ENCODE data around the gene DHRS4. TPM values are rescaled to one million over a fixed set of nuclear protein-coding genes. Genes with fewer than 3 reads are reported as not detected.
"Not testable (repeated sequence)": the region's sequence is repeated elsewhere in the genome, so short reads cannot be mapped to it uniquely, and the experiment has no call there.

The DHRS4 gene
- total and polyA plus RNA-seq, 2 of the 13 experiments (the other 11 are each of a cell fraction or from before 2014, with no cell fraction given): 23.9 to 45.1 TPM

DNA sequence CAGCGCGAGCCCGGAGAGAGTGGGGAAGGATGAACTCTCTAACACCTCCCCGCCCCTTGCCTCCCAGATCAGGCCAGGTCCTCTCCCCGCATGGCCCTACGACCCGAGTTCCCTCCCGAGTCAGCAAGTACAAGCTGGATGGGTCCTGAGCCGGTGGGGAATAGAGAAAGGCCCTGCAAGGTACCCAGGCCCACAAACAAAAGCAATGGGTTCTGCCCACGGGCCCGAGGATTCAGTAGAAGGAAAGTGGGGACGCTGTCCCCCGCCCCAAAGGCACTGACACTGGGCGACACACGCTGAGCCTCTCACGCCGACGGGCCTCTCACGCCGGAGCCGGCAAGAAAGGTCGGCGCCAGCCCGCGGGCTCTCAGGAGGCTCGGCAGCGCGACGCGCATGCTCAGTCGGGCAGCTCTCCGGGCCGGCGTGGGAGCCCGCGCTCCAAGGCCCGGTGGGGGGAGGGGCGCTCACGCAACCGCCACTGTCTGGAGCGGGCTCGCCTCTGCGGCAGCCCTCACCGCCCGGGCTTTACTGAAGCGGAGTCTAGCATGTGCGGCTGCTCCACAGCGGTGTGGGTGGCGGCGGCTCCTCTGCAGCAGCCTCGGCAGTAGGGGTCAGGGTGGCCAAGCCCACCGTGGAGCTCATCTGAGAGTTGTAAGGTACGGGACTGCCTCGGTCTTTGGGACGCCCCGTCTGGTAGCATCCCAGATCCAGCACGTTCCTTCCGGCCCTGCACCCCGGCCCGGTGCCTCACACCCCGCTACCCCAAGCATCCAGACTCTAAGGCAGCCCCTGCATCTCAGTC is 16.1 kb downstream of the DHRS4 start (continued):
- TF ChIP-seq, protein P1, sequence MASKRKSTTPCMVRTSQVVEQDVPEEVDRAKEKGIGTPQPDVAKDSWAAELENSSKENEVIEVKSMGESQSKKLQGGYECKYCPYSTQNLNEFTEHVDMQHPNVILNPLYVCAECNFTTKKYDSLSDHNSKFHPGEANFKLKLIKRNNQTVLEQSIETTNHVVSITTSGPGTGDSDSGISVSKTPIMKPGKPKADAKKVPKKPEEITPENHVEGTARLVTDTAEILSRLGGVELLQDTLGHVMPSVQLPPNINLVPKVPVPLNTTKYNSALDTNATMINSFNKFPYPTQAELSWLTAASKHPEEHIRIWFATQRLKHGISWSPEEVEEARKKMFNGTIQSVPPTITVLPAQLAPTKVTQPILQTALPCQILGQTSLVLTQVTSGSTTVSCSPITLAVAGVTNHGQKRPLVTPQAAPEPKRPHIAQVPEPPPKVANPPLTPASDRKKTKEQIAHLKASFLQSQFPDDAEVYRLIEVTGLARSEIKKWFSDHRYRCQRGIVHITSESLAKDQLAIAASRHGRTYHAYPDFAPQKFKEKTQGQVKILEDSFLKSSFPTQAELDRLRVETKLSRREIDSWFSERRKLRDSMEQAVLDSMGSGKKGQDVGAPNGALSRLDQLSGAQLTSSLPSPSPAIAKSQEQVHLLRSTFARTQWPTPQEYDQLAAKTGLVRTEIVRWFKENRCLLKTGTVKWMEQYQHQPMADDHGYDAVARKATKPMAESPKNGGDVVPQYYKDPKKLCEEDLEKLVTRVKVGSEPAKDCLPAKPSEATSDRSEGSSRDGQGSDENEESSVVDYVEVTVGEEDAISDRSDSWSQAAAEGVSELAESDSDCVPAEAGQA (IDR thresholded peaks at IDR 0.05; ENCODE audit: low read depth): not testable (repeated sequence)
- TF ChIP-seq, protein P1 (CRISPR knock-in tag; IDR thresholded peaks at IDR 0.05; ENCODE audit: borderline replicate concordance): peak; percentile 60; the same call in 1 of the 2 replicates
- TF ChIP-seq KDM1A (CRISPR knock-in tag; IDR thresholded peaks at IDR 0.05): 0 out of 2 replicates have a peak, but pooled peaks have one; percentile 22
- TF ChIP-seq TOPORS (CRISPR knock-in tag; IDR thresholded peaks at IDR 0.05): 0 out of 2 replicates have a peak, but pooled peaks have one; percentile 45
- TF ChIP-seq ASH2L (IDR thresholded peaks at IDR 0.05; ENCODE audit: insufficient read length, low read depth, low read length): peak; percentile 26
- 0 out of 2 replicates have a peak, but pooled peaks have one; percentile 15 for TF ChIP-seq ZNF7 (CRISPR knock-in tag; IDR thresholded peaks at IDR 0.05)
- TF ChIP-seq MXD4 (CRISPR knock-in tag; IDR thresholded peaks at IDR 0.05): peak; percentile 87
- TF ChIP-seq IRF2 (CRISPR knock-in tag; IDR thresholded peaks at IDR 0.05): peak; percentile 61; the same call in 1 of the 2 replicates
- peak; percentile 48; the same call in 1 of the 2 replicates for TF ChIP-seq ZNF790 (CRISPR knock-in tag; IDR thresholded peaks at IDR 0.05; ENCODE audit: borderline replicate concordance)
- peak; percentile 93 for TF ChIP-seq ZNF331 (CRISPR knock-in tag; IDR thresholded peaks at IDR 0.05)
- TF ChIP-seq ZNF543 (CRISPR knock-in tag; IDR thresholded peaks at IDR 0.05): peak; percentile 61; the same call in 1 of the 2 replicates
- TF ChIP-seq ERF (CRISPR knock-in tag; IDR thresholded peaks at IDR 0.05): peak; percentile 92
- 0 out of 2 replicates have a peak, but pooled peaks have one; percentile 22 for TF ChIP-seq POGZ (CRISPR knock-in tag; IDR thresholded peaks at IDR 0.05)
- TF ChIP-seq, protein P2, sequence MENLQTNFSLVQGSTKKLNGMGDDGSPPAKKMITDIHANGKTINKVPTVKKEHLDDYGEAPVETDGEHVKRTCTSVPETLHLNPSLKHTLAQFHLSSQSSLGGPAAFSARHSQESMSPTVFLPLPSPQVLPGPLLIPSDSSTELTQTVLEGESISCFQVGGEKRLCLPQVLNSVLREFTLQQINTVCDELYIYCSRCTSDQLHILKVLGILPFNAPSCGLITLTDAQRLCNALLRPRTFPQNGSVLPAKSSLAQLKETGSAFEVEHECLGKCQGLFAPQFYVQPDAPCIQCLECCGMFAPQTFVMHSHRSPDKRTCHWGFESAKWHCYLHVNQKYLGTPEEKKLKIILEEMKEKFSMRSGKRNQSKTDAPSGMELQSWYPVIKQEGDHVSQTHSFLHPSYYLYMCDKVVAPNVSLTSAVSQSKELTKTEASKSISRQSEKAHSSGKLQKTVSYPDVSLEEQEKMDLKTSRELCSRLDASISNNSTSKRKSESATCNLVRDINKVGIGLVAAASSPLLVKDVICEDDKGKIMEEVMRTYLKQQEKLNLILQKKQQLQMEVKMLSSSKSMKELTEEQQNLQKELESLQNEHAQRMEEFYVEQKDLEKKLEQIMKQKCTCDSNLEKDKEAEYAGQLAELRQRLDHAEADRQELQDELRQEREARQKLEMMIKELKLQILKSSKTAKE (CRISPR knock-in tag; IDR thresholded peaks at IDR 0.05; ENCODE audit: borderline replicate concordance): peak; percentile 44; the same call in 1 of the 2 replicates
- 0 out of 2 replicates have a peak, but pooled peaks have one; percentile 73 for TF ChIP-seq HOXA5 (CRISPR knock-in tag; IDR thresholded peaks at IDR 0.05)
- 0 out of 2 replicates have a peak, but pooled peaks have one; percentile 72 for TF ChIP-seq MZF1 (CRISPR knock-in tag; IDR thresholded peaks at IDR 0.05; ENCODE audit: borderline replicate concordance)
- peak; percentile 96 for TF ChIP-seq KDM2A (CRISPR knock-in tag; IDR thresholded peaks at IDR 0.05; ENCODE audit: borderline replicate concordance, low read depth)
- peak; percentile 85 for TF ChIP-seq BORCS8-MEF2B (CRISPR knock-in tag; IDR thresholded peaks at IDR 0.05)
- peak; percentile 86 for TF ChIP-seq CBX5 (CRISPR knock-in tag; IDR thresholded peaks at IDR 0.05; ENCODE audit: borderline replicate concordance)
- TF ChIP-seq ELF1 (CRISPR knock-in tag; IDR thresholded peaks at IDR 0.05): peak; percentile 26; the same call in 1 of the 2 replicates
- TF ChIP-seq CBFB (CRISPR knock-in tag; IDR thresholded peaks at IDR 0.05): peak; percentile 87; the same call in 1 of the 2 replicates
- TF ChIP-seq IKZF4 (CRISPR knock-in tag; IDR thresholded peaks at IDR 0.05; ENCODE audit: borderline replicate concordance, low read depth, not compliant biosample characterization): peak; percentile 78
